Measurements from ENCODE around the gene DDX10.

- TF ChIP-seq RXRA (IDR thresholded peaks at IDR 0.05; ENCODE audit: insufficient read depth, low read depth, low read length) = no peak
- TF ChIP-seq YY1 (IDR thresholded peaks at IDR 0.05; ENCODE audit: low read depth, low read length) = no peak
- TF ChIP-seq GABPA (IDR thresholded peaks at IDR 0.05; ENCODE audit: borderline replicate concordance, insufficient read depth, low read length) = no peak
- no peak for TF ChIP-seq POLR2AphosphoS5 (IDR thresholded peaks at IDR 0.05; ENCODE audit: low read depth, low read length)
- TF ChIP-seq CTCF (IDR thresholded peaks at IDR 0.05; ENCODE audit: control extremely low read depth in 1 of 3, insufficient read depth in 1 of 3, low read depth in 1 of 3, low read length in 3 of 3) = no peak
Measured at GRCh38 chr11:108921211-108921610, 256.3 kb downstream of the DDX10 start.

Measured in H1 (cell line).